ENCODE results near the gene ATP4B. TPM values are rescaled to one million over a fixed set of nuclear protein-coding genes. Genes with fewer than 3 reads are reported as not detected.

ATP4B gene
- total and polyA plus RNA-seq, 2 donors (not counting 1 experiment from before 2014, with no cell fraction given), result not detected

DNA sequence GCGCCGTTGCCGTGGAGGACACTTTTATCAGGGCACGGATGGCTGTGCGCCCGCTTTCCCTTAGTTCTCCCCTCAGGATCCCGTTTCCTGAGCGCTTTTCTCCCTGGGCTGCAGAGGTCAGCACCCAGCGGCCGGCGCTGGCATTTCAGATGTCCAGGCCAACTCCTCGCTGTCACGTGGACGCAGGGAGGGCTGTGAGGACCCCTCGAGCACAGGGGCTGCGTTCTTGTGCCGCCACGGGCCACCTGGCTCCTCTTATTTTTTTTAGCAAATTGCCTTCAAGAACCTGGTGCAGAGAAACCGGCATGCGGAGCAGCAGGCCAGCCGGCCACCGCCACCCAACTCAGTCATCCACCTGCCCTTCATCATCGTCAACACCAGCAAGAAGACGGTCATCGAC is 22.3 kb downstream of the ATP4B start:
- H2AFZ ChIP-seq (ENCODE audit: low read length), result no peak overlapping the region
- no peaks in the 10 kb centered on the region for H3K9me3 ChIP-seq (ENCODE audit: control insufficient read depth, insufficient read depth, low read depth, low read length)
- no peak overlapping the region for H3K4me2 ChIP-seq (ENCODE audit: extremely low read depth, insufficient read depth, low read length)
- no peak overlapping the region for H3K4me3 ChIP-seq (replicated peaks in 1 of 4; ENCODE audit: control extremely low read depth in 1 of 4, insufficient read depth in 1 of 4, low read depth in 3 of 4, low read length in 4 of 4)
- H3K9ac ChIP-seq (ENCODE audit: insufficient read depth, low read length), result no peak overlapping the region
- H3K27ac ChIP-seq (ENCODE audit: insufficient read depth, low read length), result no peak overlapping the region
- peaks cover 8% of the 10 kb centered on the region for H3K79me2 ChIP-seq (ENCODE audit: control insufficient read depth, insufficient read depth, low read length)
- no peak for DNase-seq (ENCODE audit: low read depth in 2 of 2)
- no peaks in the 10 kb centered on the region for H4K20me1 ChIP-seq (ENCODE audit: control insufficient read depth, extremely low read depth, insufficient read depth, low read length)
- peaks cover 37% of the 10 kb centered on the region for H3K36me3 ChIP-seq (ENCODE audit: control insufficient read depth, insufficient read depth, low read length)
- H3K27me3 ChIP-seq (ENCODE audit: control insufficient read depth, insufficient read depth, low read length), result no peaks in the 10 kb centered on the region
- TF ChIP-seq EZH2 (IDR thresholded peaks at IDR 0.05; ENCODE audit: low read length, missing control alignments), result no peak
- TF ChIP-seq, protein P1, sequence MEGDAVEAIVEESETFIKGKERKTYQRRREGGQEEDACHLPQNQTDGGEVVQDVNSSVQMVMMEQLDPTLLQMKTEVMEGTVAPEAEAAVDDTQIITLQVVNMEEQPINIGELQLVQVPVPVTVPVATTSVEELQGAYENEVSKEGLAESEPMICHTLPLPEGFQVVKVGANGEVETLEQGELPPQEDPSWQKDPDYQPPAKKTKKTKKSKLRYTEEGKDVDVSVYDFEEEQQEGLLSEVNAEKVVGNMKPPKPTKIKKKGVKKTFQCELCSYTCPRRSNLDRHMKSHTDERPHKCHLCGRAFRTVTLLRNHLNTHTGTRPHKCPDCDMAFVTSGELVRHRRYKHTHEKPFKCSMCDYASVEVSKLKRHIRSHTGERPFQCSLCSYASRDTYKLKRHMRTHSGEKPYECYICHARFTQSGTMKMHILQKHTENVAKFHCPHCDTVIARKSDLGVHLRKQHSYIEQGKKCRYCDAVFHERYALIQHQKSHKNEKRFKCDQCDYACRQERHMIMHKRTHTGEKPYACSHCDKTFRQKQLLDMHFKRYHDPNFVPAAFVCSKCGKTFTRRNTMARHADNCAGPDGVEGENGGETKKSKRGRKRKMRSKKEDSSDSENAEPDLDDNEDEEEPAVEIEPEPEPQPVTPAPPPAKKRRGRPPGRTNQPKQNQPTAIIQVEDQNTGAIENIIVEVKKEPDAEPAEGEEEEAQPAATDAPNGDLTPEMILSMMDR (conservative IDR thresholded peaks at IDR 0.05 in 1 of 2, IDR thresholded peaks at IDR 0.05 in 1 of 2; ENCODE audit: low read depth in 1 of 2, low read length in 2 of 2), result no peak
- no peaks in the 10 kb centered on the region for H3K4me1 ChIP-seq (ENCODE audit: control insufficient read depth, extremely low read depth, insufficient read depth, low read length)

DNA sequence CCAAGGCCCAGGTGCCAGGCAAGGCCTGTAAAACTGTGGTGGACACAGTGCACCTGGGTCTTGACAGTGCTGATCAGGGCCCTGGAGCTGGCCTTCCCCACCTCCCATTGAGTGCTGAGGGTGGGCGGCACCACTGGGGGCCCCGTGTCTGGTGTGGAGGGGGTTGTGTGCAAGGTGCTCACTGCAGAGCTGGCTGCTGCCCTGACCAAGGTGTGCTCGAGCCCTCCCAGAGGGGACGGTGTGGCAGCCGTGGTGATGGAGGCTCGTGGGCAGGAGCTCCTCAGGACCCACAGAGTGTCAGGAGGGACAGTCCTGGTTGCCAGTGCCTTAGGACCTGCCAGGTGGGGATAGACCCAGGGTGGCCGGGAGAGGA is 23.0 kb downstream of the ATP4B start:
- TF ChIP-seq, protein P1 (conservative IDR thresholded peaks at IDR 0.05 in 1 of 2, IDR thresholded peaks at IDR 0.05 in 1 of 2; ENCODE audit: low read depth in 1 of 2, low read length in 2 of 2), result no peak
- no peak for TF ChIP-seq EZH2 (IDR thresholded peaks at IDR 0.05; ENCODE audit: low read length, missing control alignments)
- Histone ChIP-seq H3K36me3 (ENCODE audit: control insufficient read depth, insufficient read depth, low read length) (peaks cover 39% of the 10 kb centered on the region), H4K20me1 (ENCODE audit: control insufficient read depth, extremely low read depth, insufficient read depth, low read length) (no peaks in the 10 kb centered on the region), H3K9ac (ENCODE audit: insufficient read depth, low read length) (no peak overlapping the region), H2AFZ (ENCODE audit: low read length) (no peak overlapping the region), H3K27ac (ENCODE audit: insufficient read depth, low read length) (no peak overlapping the region), H3K4me2 (ENCODE audit: extremely low read depth, insufficient read depth, low read length) (no peak overlapping the region), H3K27me3 (ENCODE audit: control insufficient read depth, insufficient read depth, low read length) (no peaks in the 10 kb centered on the region), H3K4me1 (ENCODE audit: control insufficient read depth, extremely low read depth, insufficient read depth, low read length) (no peaks in the 10 kb centered on the region), H3K9me3 (ENCODE audit: control insufficient read depth, insufficient read depth, low read depth, low read length) (no peaks in the 10 kb centered on the region), H3K79me2 (ENCODE audit: control insufficient read depth, insufficient read depth, low read length) (peaks cover 9% of the 10 kb centered on the region), H3K4me3 (replicated peaks in 1 of 4; ENCODE audit: control extremely low read depth in 1 of 4, insufficient read depth in 1 of 4, low read depth in 3 of 4, low read length in 4 of 4) (no peak overlapping the region)
- DNase-seq (ENCODE audit: low read depth in 2 of 2), result no peak

DNA sequence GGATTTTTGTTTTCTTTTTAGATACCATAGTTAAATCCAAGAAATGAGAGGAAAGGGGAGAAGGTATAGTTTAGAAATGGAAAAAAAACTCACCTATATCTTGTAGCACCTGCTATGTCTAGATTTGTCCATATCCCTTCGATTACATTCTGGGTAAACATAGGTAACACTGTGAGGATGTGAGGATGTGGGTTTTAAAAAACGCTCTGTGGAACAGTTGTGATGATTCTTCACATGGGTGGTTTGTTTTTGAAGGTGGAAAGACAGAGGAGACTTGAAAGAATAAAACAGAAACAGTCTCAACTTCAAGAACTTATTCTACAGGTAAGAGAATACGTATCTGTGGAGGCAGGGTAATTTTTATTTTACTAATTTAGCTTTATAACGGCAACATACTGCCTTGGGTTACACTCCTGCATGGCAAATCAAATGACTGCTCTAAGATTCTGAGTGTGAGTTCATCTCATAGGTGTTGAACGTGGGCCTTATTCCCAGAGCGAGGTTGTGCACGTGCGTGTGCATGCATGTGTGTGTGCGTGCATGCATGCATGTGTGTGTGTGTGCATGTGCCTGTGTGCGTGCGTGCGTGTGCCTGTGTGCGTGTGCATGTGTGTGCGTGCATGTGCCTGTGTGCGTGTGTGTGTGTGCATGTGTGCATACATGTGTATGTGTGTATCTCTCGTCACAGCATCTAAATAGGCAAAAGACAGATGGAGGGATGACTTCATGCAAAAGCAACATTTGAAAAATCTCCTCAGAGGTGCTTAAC is 23.5 kb downstream of the ATP4B start:
- Histone ChIP-seq H3K36me3 (ENCODE audit: control insufficient read depth, insufficient read depth, low read length) (peaks cover 39% of the 10 kb centered on the region), H3K4me2 (ENCODE audit: extremely low read depth, insufficient read depth, low read length) (no peak overlapping the region), H3K27me3 (ENCODE audit: control insufficient read depth, insufficient read depth, low read length) (no peaks in the 10 kb centered on the region), H4K20me1 (ENCODE audit: control insufficient read depth, extremely low read depth, insufficient read depth, low read length) (no peaks in the 10 kb centered on the region), H2AFZ (ENCODE audit: low read length) (no peak overlapping the region), H3K79me2 (ENCODE audit: control insufficient read depth, insufficient read depth, low read length) (peaks cover 14% of the 10 kb centered on the region), H3K9ac (ENCODE audit: insufficient read depth, low read length) (no peak overlapping the region), H3K9me3 (ENCODE audit: control insufficient read depth, insufficient read depth, low read depth, low read length) (no peaks in the 10 kb centered on the region), H3K4me1 (ENCODE audit: control insufficient read depth, extremely low read depth, insufficient read depth, low read length) (no peaks in the 10 kb centered on the region), H3K27ac (ENCODE audit: insufficient read depth, low read length) (no peak overlapping the region), H3K4me3 (replicated peaks in 1 of 4; ENCODE audit: control extremely low read depth in 1 of 4, insufficient read depth in 1 of 4, low read depth in 3 of 4, low read length in 4 of 4) (no peak overlapping the region)
- TF ChIP-seq, protein P1 (conservative IDR thresholded peaks at IDR 0.05 in 1 of 2, IDR thresholded peaks at IDR 0.05 in 1 of 2; ENCODE audit: low read depth in 1 of 2, low read length in 2 of 2), result no peak
- no peak for TF ChIP-seq EZH2 (IDR thresholded peaks at IDR 0.05; ENCODE audit: low read length, missing control alignments)
- no peak for DNase-seq (ENCODE audit: low read depth in 2 of 2)
